Middle frontal gyrus (tissue), 1 donor: Measurements from ENCODE around the gene NDFIP1.
"Not testable (repeated sequence)": the region's sequence is repeated elsewhere in the genome, so short reads cannot be mapped to it uniquely, and the experiment has no call there.

Experiments
- DNase-seq: peaks from one replicate; pipeline ENCODE4 v3.0.0-alpha.2; 2015; ENCODE audit warnings: low spot score; ENCODE audit errors: extremely low spot score

NDFIP1 gene, protein sequence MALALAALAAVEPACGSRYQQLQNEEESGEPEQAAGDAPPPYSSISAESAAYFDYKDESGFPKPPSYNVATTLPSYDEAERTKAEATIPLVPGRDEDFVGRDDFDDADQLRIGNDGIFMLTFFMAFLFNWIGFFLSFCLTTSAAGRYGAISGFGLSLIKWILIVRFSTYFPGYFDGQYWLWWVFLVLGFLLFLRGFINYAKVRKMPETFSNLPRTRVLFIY

DNA sequence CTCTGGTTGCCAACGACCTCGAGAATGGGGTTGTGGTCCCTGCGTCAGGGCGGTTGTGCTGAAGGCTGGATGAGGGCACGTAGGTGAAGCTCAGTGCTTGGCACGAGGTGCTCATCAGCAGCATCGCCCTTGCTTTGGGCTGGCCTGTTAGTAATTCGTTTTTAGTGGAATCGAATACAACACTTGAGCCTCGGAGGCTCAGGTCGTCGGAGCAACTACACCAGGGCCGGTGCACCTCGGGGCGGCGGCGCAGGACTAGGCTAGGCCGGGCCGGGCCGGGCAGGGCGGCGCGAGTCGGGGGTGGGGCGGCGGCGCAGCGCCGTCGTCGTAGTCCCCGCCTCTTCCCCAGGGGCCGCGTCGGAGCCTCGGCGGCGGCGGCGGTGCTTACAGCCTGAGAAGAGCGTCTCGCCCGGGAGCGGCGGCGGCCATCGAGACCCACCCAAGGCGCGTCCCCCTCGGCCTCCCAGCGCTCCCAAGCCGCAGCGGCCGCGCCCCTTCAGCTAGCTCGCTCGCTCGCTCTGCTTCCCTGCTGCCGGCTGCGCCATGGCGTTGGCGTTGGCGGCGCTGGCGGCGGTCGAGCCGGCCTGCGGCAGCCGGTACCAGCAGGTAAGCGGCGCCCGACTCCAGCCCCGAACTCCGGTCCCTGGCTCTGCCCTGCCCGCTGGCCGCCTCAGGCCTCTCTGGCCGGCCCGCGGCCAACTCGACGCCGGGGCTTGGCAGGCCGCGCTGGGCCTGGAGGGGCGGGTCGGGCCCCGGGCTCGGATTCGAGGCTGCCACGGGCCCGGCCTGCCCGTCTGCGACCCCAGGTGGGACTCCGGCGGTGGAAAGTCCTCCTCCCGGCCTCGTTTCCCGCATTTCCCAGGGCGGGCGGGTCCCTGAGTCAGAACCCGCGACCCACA lies at the start of gene NDFIP1:
NDFIP1 (plus strand) TSS at position 348 of the 899 bp plus-strand sequence; CDS start at position 544, 196 bp downstream.
- DNase-seq: peak; percentile 59

DNA sequence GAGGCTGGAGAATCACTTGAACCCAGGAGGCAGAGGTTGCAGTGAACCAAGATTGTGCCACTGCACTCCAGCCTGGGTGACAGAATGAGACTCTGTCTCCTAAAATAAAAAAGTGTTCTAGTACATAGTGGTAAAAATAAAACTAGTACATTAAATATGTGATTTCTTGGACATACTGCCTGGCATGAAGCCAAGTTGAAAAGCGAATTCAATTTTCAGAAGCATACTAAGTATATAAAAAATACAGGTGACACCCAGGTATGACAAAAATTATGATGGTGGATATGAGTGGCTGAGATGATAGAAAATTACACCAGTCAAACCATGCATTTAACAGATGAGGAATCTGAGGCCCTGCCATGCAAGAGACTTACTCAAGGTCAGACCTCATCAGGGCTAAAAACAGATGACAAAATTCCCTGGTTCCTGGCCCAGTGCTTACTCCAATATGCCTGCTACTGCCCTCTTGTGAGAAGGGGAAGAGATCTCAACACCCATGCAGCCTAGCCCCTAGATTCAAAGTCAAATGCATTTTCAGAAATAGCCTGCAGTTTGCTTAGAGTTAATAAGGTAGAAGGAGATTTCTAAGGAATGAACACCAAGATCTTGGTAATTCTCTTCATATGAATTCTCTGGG lies 49.2 kb upstream of the NDFIP1 start:
- no peak for DNase-seq

DNA sequence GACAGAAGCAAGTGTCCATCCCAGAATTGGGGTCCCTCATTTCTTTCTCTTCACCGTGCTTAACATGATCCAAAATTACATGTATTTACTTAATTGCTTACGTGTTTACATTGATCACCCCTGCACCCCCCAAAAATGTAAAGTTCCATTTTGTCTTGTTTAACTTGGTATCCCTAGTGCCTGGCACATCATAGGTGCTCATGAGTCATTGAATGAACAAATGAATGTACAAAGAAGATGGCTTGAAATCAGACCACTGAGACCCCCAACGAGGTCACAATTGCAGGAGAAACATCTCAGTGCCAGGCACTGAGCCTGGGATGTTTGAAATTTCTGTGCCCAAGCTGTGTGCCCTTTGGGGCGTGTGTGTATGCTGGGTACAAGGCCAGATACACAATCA lies 45.2 kb upstream of the NDFIP1 start:
- no peak for DNase-seq

DNA sequence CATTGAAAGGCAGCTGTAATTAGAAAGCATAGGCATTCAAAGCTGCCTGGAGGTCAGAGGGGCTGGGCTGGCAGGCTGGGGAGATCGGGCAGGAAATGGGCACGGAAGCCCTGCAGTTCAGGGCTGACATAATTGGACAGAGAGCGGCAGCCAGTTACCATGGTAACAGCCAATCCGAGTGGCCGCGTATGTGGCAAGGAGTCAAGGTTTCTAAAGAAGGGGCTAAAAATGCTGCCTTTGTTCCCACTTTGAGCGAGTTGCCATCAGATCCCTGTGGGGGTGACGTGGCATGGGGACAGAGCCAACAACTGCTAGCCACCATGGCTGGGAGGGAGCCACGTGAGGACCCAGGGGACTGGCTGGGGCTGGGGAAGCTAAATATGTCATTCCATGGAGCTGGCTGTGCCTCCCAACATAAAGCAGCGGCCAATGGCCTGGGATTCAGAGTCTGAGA lies 44.7 kb upstream of the NDFIP1 start:
- DNase-seq: peak; percentile 97

DNA sequence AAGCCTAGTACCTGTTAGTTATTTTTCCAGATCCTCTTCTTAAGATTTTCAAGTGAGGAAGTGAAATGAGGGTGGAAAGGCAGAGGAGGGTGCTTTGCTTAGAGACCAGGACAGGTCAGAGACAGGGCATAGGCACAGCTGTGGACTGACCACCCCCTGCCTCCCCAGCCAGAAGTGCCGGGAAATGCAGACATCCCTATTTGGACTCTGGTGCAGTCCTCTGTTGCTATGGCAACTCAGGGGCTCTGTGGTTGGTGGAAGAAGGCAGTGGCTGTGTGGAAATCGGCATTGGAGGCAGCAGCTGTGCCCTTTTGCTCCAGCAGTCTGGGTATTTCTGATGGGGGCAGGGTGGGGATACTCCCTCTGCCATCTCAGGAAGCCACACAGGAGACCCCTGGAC lies 43.3 kb upstream of the NDFIP1 start:
- peak; percentile 44 for DNase-seq

DNA sequence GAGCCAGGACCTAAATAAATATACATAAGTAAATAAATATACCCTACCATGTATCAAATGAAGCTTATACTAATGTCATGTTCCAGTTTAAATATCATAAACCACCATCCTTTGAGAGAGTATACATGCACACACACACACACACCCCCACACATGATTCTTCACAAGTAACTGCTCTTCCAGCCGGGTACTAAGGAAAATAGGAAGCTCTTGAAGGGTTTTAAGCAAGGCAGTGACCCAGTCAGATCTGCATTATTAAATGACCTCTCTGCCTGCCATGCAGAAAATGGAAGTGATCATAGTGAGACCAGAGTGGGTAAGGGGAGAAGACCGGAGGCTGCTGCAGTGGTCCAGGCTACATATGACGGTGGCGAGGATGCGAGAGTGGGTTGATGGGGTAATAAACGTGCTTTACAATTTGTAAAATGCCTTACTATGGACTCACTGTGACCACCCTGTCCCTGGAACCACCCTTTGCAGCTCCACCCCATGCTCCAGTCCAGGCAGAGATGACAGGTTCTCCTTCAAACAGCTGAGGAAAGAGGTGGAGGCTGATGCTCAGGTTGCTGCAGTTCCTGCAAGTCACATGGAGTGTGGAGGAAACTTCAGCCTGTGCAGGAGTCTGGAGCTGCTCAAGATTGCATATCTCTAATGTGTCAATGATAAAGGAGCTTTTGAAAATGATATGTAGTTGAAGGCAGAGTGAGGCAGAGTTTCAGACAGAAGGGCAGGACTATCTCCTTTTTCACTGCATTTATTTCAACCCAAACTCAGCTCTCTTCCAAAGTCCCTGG lies 38.8 kb upstream of the NDFIP1 start:
- no peak for DNase-seq

DNA sequence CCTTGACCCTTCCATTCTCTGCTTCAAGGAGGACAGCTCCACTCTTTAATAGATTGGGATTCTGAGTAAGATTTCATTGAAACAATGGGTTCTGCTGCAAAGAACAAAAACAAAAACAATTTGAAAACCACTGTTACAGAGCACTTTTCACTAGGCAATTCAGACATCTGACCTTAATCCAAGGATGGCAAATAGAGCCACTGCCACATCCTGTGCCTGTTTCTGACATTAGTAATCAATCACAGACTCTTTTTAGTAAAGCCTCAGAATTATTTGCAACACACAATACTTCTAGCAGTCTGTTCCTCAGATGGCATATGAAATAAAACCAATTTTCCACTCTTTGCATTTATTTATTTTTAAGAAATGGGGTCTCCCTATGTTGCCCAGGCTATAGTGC lies 37.8 kb upstream of the NDFIP1 start:
- DNase-seq: no peak

DNA sequence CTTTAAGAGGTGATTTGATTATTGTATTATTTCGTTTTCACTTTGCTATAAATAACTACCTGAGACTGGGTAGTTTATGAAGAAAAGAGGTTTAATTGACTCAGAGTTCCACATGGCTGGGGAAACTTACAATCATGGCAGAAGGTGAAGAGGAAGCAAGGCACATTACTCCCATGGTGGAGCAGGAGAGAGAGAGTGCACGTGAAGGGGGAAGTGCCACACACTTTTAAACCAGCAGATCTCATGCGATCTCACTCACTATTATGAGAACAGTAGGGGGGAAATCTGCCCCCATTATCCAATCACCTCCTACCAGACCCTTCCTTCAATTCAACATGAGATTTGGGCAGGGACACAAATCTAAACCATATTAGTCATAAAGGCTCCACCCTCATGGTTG lies 36.1 kb upstream of the NDFIP1 start:
- DNase-seq: no peak

DNA sequence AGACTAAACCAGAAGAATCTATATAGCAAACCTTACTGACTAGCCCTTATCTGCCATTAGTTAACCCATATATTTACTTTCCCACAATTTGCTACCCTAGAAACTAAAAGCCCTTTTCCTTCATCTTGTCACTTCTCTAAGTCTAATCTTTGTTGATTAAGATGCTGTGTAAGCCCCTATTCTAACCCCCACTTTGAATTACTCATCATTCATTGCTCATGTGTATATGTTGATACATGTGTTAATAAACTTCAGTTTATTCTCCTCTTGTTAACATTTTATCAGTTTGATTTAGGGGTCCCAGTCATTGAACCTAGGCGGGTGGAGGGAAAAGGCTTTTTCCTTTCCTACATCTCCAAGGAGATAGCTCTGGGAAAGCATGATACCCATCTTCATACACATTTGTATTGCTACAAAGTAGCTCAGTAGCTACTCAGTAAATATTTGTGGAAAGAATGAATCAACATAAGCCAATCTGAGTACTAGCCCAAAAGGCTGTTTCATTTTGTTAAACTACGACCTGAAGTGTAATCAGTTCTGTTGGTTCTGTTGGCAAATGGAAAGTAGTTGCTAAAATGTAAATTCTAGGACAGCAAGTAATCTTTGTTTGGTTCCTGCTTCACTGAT lies 35.1 kb upstream of the NDFIP1 start:
- no peak for DNase-seq

DNA sequence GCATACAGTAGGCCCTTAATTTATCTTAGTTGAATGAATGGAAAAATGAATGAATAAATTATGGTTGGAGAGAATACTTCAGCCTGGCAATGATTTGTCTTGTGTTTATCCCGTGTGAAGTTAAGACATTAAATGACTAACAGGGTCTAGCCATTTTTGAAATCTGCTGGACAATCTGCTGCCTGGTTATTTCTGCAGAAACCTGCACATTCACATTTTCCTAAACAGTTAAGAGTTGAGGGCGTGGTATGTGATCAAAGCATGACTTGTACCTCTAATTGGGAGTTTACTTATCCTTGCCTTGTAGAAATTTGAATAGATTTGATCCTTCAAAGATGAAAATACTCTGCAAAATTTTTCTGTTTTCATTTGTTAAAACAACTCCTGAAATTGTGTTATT lies 34.6 kb upstream of the NDFIP1 start:
- DNase-seq: no peak

DNA sequence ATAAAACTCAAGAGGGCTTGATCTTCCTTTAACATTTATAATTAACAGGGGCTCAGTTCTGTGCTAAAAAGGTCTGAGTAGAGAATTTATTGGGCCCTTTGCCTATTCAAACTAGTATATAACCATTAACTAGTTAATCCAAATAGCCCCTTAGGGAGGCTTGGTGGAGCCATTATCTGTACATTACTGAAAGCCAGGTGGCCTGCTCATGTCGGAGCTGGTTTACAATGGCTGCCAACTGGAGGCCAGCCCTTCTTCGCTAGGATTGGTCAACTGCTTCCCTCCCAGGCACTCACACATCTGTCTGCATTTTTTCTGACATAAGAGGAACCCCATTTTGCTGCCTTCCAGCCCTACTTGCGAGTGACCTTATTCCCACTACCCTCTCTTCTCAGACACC lies 30.4 kb upstream of the NDFIP1 start:
- no peak for DNase-seq

DNA sequence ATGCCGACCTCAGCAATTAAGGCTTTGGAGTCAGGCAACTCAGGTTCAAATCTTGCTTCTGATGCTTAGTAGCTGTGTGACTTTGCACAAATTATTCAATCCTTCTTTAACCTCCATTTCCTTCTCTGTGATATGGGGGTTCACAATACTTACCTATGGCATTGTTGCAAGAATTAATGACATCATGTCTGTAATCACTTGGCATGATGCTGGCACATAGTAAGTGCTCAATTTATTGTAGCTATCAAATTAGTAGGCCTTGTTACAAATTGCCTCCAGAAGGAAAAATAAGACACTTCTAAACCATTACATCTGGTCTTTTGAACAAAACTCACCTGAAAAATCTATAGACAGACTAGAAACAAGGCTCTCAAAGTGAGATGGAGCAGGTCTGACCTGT lies 29.9 kb upstream of the NDFIP1 start:
- DNase-seq: no peak

DNA sequence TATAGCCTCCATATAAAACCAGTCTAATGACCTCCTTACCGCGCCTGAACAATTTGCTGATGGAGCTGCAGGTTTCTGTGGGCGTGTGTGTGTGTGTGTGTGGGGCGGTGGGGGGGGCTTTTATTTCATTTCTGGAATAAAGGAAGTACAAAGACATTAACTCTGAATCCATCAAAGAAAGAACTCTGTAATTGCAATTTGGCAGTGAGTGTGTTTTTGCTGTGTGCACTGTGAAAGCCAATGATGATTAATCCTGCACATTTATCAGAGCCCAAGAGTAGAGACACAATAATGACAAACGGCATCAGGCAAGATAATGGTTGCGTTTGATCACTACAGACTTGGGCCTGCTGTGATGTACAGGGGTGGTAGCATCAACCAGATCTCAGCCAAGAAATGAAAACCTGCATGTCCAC lies 29.3 kb upstream of the NDFIP1 start:
- no peak for DNase-seq

DNA sequence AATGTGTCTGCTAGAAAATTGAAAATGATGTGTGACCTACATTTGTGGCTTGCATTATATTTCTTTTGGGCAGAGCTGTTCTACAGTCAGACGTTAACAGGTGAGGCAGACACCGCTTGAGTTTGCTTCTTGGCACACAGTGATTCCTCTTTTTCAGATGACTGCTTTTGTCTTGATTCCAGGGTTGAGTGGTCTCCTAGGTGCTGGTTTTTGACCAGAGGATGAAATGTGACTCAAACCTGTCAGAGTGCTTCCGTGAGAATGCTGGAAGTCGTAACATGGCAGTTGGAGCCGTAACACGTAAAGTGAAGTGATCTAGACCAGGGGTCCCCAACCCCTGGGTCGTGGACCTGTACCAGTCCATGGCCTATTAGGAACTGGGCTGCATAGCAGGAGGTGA lies 28.3 kb upstream of the NDFIP1 start:
- no peak for DNase-seq

DNA sequence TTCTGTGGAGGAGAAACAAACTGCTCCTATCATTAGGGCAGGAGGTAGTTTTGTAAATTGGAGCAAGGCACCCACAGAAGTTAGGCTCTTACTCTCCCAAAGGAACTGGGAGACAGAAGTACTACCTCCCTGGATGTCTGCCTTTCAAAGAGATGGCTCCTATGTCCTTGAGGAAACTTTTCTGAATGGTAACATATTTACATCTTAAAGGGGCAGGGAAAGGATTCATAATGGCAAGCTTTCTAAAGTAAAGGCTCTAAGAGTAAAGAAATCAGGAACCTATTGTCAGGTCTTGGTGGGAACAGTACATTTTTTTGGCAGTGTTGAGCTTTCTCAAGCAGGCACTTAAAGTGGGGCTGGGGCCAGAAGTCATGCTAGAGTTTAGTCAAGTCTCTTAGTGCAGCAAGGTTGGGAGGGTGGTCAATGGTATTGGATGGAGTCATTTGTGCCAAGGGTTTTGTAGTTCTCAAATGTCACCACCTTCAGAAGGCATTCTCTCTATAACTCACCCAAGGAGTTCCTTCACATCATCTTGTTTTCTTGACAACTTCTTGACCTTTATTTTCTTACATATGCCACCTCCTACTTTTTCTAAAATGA lies 26.3 kb upstream of the NDFIP1 start:
- DNase-seq: no peak

DNA sequence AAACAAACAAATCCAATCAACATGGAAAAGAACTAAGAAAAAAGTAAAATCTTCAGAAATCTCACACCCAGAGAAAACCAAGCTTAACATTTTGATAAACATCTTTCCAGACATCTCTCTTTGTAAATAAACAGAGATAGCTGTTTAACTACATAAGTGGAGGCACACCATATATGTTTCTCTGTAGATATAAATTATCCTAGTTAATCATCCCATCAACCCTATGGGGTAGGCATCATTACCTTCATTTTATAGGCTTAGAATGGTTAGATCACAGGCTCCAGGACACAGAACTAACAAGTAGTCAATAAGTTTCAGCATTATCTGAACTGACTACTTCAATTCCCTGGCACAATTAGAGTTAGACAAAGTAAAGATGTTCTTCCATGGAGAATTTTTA lies 22.4 kb upstream of the NDFIP1 start:
- DNase-seq: no peak

DNA sequence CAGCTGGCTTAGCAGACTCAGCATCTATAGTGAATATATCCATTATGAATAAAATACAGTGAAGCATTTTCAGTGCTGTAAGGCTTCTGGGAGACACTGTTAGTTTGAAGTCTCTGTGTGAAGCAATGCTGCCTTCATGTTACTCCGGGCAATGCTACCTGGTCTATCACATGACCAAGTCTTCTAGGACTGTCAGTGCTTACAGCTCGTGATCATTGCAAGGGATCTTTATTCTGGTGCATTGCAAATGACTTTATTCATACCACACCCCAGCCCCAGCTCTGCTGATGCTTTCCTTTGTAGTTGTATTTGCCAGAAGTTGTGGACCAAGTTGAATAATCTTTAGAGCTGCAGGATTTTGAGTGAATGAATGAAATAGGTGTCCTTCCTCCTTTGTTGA lies 21.9 kb upstream of the NDFIP1 start:
- DNase-seq: no peak

DNA sequence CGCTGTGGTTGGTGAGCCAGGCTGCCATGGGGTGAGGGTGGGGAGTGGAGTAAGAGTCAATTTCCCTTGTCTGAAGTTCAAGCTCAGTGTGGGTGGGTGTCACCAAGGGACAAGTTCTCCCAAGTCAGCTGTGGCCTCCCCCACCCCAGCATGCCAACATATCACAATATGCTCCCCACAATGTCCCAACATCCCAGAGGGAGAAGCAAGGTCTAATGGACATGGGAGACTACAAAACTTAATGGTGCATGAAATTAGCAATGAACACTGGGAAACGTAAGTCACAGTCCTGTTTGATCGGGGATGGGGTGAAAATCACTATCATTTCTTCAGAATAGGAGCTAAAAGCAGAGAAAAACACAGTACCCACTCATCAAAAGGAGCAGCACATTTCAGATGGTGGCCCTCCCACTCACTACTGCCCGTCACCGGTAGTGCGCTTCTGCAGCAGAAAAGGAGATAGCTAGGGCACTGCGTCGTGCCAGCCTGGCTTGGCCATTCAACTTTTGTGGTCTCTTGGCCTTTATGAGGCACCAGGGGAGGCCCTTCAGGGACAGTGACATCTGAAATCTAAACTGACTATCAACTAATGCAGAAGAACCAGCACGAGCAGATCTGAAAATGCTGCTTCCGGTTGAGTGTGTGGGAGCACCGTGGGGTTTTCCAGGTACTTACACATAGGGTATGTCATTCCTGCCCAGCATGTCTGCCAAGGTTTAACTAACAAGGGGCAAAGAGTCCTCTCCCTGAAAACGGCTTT lies 20.5 kb upstream of the NDFIP1 start:
- no peak for DNase-seq

DNA sequence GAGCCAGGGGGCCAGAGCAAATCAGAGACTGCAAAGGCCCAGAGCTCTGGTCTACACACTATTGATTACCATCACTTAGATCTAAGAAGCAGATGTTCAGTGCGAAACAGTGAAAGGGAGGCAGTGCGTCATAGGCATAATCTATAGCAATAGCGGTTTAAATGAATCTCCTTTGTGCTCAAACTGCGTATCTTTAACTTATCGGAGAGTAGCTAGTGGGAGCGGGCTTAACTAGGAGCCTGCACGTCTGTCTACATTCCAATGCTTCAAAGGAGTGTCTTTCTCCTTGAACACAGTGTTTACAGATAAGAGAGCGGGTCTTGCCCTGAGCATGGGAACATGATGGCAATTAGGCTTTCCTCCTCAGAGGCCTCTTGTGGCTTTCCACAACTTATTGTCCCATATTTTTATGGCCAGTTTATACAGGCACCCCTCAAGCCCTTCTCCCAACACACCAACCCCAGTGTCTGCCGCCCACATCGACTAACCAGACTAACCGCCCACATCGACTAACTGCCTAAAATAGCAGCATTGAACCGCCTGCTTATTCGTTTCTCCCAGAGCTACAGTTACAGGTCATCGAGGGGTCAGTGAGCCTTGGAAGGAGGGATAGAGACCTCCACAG lies 19.6 kb upstream of the NDFIP1 start:
- not testable (repeated sequence) for DNase-seq
